ENCODE results near the gene TNFSF8.

Gene TNFSF8

DNA sequence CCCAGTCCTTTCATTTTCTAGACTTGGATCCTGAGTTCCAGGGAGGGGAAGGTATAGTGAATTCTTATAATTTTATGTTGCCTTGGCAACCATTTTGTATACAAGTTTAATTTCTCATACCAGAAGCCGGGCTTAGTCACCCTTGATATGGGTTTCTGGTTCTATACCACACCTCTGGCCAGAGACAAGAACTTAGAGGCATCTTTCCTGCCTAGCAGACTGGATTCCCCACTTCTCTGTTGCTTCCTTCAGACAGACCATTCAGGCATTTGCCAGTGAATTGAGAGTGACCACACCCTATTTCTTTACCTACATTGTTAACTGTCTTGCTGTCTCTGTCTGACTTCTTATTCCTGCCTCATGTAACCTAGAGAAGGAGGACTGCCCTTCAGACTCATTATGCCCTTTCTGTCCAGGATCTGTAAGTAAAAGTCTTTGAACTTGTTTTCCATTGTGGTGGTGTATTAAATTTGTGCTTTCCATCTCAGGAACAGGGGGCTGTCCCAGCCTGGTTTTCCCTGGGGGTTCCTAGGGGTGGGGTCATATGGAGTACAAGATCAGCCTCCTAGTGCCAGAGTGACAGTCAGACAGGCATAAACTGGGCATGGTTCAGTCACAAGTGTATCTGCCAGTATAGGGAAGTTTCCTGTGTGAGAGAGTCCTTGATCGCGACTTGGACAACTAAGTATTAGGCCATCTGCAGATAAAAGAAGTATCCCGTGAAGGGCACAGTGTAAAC, 27.4 kb downstream of the TNFSF8 start:
- no peak for DNase-seq

DNA sequence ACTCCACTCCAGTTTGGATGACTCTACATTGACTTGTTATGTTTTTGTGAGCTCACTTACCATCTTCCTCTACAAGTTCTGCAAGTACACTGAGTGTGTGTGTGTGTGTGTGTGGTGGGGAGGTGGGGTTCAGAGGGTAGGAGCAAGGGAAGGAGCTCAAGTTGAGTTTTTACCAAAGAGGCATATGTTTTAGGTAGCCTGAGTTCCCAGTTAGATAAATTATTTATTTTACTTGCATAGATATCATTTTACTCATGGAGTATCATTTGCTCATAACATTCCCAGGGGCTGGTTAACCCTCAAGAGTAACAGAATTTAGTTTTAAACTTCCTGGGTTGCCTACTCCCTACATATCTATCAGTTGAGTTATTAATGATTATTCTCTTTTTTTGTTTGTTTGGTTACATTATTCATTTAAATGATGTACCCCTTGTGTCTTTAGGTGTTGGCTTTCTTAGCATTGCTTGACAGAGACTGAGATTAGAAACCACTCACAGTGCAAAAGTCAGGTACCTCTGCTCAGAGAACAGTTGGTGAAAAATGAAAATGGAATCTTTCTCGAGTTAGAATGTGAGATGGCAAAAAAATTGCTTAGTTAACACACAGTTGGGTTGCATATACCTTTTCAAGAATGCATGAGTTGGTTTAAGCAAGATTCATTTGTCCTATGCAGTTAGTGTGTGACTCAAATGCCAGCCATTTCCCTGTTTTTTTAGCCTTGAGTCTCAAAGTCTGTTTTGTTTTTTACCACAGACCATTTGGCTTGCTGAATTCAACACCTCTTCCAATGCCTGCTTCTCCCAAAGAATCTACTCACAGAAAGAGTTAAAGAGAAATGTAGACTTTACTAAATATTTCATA, 29.2 kb downstream of the TNFSF8 start:
- no peak for DNase-seq

GRCh38 chr9:114899995-114900394, 30.4 kb downstream of the TNFSF8 start:
- no peak for DNase-seq

DNA sequence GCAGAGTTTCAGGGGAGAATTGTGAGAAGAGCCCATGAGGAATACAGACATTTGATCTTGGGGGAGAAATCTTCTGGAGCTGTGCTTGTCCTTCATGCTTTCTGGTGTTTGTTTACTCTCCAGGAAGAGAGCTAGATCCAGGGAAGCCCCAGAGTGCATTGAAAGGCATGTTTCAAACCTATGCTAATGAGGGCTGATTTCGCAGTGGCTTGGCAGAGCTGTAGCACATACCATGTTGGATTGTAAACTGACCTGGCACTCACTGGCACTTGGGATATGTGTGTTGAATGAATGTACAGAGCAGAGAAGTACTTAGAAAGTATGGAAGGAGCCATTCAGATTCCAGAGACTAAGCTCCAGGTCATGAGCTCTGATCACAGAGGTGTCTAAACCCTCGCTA, 30.9 kb downstream of the TNFSF8 start:
- no peak for DNase-seq

DNA sequence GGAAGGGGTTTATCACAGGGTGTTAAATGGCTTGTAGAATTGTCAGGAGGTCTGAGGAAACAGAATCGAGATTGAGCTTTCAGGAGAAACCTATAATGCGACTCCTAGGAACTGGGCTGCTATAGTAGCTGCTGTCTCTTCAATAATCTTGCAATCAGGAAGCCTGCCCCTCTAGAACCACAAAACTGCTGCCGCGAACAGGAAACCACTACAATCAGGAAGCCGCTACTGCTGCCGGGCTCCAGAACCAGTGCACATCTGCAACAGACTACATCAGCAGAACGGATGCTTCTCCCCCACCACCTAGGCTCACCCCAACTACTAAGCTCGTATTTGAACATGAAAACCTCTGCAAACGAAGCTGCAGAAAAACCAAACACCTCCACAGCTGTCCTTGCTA, 31.6 kb downstream of the TNFSF8 start:
- DNase-seq: no peak

DNA sequence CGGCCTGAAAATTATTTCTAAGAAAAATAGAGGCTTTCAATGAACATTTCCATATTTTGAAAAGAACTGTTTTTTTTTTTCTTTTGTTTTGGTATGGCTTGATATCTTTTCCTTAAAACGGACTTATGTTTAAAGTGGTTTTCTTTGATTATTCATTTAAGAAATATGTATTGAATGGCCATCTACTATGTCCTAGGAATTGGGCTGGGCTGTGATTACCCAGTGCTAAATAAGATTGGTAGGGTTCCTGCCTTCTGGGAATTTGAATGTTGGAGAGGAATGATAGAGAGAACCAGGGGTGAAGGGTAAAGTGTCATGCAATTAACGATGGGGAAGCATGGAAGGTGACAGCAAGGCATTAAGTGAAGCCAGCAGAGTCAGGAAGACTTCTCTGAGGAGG, 33.2 kb downstream of the TNFSF8 start:
- DNase-seq: no peak

DNA sequence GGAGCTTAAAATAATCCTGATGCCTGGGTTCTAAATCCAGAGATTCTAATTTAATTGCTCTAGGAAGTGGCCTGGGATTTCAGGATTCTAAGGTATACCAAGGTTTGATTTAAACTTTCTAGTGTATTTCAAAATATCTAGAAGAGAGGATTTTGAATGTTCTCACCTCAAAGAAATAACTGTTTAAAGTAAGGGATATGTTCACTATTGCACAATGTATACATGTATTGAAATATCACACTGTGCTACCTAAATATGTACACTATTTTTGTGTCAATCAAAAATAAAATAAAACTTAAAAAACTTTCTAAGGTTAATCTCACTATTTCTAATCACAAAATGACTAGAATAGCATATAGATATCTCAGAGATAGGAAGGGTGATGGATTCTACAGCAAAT, 34.0 kb downstream of the TNFSF8 start:
- DNase-seq: no peak

- DNase-seq: no peak
Measured at GRCh38 chr9:114895521-114895991, 34.8 kb downstream of the TNFSF8 start.

DNA sequence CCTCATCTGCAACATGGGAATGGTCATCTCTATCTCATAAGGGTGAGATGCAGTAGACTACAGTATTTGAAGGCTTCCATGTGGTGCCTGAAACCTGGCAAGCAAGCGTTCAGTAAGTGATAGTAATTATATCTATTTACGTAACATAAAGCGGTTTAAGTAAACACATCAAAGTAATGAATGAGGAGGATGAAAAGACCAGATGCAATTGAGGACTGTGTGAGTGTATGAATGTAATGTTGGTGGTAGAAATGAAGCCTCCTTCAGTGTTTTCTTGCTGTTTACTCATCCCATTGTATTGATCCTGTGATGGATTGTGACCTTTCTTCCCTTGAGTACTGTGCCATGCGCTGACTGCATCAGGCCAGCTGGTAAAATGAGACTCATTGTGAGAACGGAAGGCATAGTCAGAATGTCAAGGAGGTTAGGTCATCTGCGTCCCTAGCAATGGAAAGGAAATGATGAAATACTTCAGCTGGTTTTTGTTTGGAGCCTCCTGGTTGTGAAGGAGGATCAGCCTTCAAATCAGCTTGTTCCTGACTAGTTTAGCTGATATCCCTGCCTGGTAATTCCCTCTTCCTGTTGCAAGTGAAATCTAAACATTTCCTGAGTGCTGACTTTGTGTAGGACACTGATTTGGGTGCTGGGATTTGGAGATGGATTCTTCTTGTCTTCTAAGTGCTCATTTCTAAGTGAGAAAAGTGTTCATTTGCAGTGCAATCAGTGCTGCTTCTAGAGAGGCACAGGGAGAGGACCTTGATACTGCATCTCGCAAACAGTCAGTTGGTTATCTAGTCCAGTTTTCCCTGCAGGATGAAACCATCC, 35.6 kb downstream of the TNFSF8 start:
- DNase-seq: no peak

- DNase-seq: no peak
Measured at GRCh38 chr9:114894206-114894605, 36.2 kb downstream of the TNFSF8 start.

DNA sequence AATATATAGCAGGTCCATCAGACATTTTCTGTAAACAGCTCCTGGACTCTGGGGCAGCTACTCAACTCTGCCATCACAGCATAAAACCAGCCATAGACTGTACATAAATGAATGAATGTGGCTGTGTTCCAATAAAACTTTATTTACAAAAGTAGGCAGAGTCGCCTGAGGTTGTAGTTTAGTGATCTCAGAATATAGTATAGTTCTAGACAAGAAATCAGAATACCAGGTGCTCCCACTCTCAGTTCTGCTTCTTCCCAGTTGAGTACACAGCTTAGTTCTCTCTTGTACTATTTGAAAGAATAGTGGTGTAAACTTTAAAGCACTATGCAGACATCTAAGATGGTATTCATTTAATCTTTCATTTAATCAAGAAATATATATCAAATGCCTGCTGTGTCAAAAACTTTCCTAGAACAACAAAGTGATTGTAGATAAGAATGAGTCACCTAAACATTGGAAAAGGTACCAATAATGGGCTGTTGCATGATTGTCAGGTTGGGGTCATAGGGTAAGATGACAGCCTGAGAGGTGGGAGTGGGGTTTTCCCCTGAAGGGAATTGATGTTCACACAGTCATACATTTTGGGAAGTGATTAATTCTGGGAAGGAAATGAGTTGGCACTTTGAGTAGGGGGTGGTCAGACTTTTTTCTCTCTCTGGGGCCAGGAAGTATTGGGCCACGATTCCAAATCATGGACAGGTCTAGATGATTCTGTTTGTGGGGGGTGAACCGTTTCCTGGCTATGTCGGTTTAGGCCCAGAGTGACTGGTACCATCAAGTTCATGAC, 37.0 kb downstream of the TNFSF8 start:
- DNase-seq: no peak

DNA sequence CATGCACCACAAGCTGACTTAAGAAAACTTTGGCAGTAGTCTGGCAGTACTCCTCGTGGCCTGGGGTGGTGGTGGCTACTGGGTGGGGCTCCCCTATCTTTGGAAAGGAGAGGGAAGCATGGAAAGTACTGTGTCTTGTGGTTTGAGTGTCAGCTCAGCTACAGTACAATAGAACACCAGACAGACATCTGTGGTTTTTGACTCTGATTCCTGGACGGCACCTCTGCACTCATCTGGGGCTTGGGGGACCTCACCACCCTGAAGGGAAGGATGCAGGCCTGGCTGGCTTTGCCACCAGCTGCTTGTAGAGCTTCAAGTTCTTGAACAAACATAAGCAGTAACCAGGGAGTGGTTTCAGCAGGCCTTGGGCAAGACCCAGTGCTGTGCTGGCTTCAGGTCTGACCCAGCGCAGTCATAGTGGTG, 40.6 kb downstream of the TNFSF8 start:
- DNase-seq: no peak

DNA sequence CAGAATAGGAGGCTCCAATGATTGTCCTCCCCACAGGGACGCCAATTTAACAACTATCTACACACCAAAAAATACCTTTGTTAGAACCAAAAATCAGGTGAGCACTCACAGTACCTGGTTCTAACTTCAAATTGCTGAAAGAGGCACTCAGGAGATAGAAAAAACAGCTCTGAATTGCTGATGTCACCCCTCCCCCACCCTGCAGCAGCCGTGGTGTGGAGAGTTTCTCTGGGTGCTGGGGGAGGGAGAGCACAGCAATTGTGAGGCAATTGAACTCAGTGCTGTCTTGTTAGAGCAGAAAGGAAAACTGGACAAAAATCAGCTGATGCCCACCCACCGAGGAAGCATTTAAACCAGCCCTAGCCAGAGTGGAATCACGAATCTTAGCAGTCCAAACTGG, 41.8 kb downstream of the TNFSF8 start:
- no peak for DNase-seq

GRCh38 chr9:114887963-114888362, 42.4 kb downstream of the TNFSF8 start:
- DNase-seq: no peak

DNA sequence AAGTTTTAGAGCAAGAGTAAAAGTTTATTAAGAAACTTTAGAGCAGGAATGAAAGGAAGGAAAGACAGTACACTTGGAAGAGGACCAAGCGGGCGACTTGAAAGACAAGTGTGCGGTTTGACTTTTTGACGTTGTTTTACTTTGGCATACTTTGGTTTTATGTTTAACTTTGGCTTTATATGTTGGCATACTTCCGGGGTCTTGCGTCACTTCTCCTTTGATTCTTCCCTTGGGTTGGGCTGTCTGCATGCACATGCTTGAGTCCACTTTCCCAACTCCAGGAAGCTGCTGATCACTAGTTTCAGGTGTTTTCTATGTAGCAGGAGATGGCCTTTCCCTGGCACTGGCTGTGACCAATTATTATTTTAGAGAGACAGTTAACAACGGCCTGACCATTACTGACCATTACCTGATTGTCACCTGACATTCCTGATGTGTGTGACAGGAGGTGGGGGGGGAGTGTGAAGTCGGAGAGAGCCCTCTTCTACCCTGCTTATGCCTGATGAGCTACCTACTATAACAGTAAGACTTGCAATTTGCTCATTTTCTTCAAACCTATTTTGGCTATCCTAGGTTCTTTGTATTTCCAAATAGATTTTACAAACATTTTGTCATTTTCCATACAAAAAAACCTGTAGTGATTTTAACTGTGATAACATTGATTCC, 45.5 kb downstream of the TNFSF8 start:
- no peak for DNase-seq

GRCh38 chr9:114883709-114884108, 46.7 kb downstream of the TNFSF8 start:
- no peak for DNase-seq

- no peak for DNase-seq
Measured at GRCh38 chr9:114880291-114880745, 50.1 kb downstream of the TNFSF8 start.

DNA sequence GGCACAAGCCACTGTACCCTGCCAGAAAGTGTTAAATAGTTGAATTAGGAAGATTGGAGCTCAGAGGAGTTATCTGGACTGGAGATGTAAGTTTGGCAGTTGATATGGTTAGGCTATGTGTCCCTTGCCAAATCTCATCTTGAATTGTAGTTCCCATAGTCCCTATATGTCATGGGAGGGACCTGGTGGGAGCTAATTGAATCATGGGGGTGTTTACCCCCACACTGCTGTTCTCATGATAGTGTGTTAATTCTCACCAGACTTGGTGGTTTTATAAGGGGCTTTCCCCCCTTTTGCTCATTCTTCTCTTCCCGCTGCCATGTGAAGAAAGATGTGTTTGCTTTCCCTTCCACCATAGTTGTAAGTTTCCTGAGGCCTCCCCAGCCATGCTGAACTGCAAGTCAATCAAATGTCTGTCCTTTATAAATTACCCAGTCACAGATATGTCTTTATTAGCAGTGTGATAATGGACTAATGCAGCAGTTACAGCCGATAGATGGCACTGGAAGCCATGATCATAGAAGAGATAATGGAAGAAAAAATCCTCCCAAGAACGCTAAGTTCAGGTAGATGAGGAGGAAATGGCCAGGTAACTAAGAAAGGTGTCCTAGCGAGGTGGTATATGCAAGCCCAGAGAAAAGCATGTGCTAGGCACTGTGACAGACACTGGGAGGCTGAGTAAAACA, 51.4 kb downstream of the TNFSF8 start:
- DNase-seq: no peak

DNA sequence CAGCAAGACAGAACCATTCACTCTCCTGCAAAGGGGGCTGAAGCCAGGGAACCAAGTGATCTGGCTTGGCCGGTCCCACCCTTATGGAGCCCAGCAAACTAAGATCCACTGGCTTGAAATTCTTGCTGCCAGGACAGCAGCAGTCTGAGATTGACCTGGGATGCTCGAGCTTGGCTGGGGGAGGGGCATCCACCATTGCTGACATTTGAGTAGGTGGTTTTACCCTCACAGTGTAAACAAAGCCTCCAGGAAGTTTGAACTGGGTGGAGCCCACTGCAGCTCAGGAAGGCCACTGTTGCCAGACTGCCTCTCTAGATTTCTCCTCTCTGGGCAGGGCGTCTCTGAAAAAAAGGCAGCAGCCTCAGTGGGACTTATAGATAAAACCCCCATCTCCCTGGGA, 60.5 kb downstream of the TNFSF8 start:
- no peak for DNase-seq

- no peak for DNase-seq
Measured at GRCh38 chr9:114869378-114869777, 61.0 kb downstream of the TNFSF8 start.

DNA sequence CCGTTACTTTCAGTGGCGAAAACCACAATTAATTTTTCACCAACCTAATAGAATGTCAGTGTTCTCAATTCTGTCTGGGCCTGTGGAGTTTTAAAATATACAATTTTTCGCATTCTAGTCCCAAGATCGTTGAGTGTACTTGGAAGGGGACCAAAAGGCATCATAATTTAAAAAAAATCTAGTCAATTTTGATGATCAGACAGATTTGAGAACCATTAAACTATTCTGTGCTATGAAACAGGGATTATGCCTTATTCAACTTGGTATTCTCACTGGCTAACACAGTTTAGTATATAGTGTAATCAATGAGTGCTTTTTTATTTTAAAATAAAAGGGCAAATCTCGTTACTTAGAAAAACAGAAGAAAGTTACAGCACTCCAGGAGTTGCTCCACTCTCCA, 63.1 kb downstream of the TNFSF8 start:
- DNase-seq: no peak
